ENCODE data around the gene CHURC1.

GRCh38 chr14:64946310-64947045 lies 32.2 kb downstream of the CHURC1 start:
- TF ChIP-seq ELK4 (CRISPR knock-in tag; IDR thresholded peaks at IDR 0.05; ENCODE audit: borderline replicate concordance): no peak
- no peak for TF ChIP-seq CTCF (CRISPR knock-in tag; IDR thresholded peaks at IDR 0.05)
- no peak for TF ChIP-seq CCDC6 (CRISPR knock-in tag; IDR thresholded peaks at IDR 0.05)
- no peak for TF ChIP-seq RFX5 (IDR thresholded peaks at IDR 0.05; ENCODE audit: low read depth, low read length)
- TF ChIP-seq TCF7 (IDR thresholded peaks at IDR 0.05; ENCODE audit: low read depth): no peak
- TF ChIP-seq RNF219 (CRISPR knock-in tag; IDR thresholded peaks at IDR 0.05): no peak
- TF ChIP-seq FOXC1 (CRISPR knock-in tag; IDR thresholded peaks at IDR 0.05; ENCODE audit: borderline replicate concordance): no peak
- TF ChIP-seq TAF1 (CRISPR knock-in tag; IDR thresholded peaks at IDR 0.05): no peak
- no peak for TF ChIP-seq ZFP1 (CRISPR knock-in tag; IDR thresholded peaks at IDR 0.05)
- no peak for TF ChIP-seq JUN (CRISPR knock-in tag; IDR thresholded peaks at IDR 0.05)
- no peak for TF ChIP-seq ZNF678 (CRISPR knock-in tag; IDR thresholded peaks at IDR 0.05)
- no peak for TF ChIP-seq ZNF407 (CRISPR knock-in tag; IDR thresholded peaks at IDR 0.05; ENCODE audit: not compliant biosample characterization)
- no peak for TF ChIP-seq ZNF569 (CRISPR knock-in tag; IDR thresholded peaks at IDR 0.05; ENCODE audit: borderline replicate concordance)
